ENCODE data around the gene SLC9A9. TPM values are rescaled to one million over a fixed set of nuclear protein-coding genes. Genes with fewer than 3 reads are reported as not detected.

The SLC9A9 gene
- total RNA-seq, 2 experiments from 2014 or later = 12.2 TPM

DNA sequence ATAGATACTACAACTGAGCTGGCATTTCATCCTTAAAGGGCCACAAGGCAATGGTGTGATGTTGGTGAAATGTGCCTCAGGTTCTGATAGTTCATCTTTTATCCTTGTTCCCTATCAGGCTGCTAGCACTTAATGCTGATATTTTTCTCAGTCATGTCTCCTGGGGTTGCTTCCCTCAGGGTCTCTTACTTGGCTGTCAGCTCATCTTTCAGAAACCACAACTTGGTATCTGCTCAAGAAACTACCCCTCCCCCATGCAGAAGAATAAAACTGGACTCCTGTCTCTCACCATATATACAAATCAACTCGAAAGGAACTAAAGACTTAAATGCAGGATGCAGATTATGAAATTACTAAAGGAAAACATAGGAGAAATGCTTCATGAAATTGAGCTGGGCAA, 420.6 kb downstream of the SLC9A9 start:
- no peaks in the 10 kb centered on the region for H3K36me3 ChIP-seq (ENCODE audit: insufficient read depth, low read length)
- CTCF ChIA-PET = interaction anchor here (1.0 kb wide), 1 partner anchor 29 kb away, joined by 3 read pairs; no protein-coding TSS in a partner anchor

DNA sequence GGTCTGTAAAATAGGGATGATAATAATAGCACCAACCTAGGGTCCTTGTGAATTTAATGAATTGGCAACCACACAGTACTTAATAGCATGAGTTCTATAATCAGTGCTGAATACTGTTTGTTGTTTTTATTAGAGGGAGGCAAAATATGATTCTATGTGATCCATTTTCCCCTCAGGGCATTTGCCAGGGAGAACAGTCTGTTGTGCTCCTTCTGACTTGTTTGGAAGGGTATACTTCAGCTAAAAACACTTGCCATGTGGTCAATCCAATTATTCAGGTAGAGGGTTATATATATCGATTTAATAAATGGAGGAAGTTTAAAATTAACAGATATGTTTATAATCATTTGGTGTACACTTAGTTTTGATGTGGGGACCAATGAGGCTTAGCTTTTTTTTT, 423.4 kb downstream of the SLC9A9 start:
- no peak overlapping the region for H3K4me3 Mint-ChIP-seq
- H3K9me3 Mint-ChIP-seq = no peaks in the 10 kb centered on the region
- POLR2A ChIA-PET = interaction anchor here (0.6 kb wide), 1 partner anchor 123 kb away, joined by 3 read pairs; no protein-coding TSS in a partner anchor
- TF ChIP-seq, protein P1, sequence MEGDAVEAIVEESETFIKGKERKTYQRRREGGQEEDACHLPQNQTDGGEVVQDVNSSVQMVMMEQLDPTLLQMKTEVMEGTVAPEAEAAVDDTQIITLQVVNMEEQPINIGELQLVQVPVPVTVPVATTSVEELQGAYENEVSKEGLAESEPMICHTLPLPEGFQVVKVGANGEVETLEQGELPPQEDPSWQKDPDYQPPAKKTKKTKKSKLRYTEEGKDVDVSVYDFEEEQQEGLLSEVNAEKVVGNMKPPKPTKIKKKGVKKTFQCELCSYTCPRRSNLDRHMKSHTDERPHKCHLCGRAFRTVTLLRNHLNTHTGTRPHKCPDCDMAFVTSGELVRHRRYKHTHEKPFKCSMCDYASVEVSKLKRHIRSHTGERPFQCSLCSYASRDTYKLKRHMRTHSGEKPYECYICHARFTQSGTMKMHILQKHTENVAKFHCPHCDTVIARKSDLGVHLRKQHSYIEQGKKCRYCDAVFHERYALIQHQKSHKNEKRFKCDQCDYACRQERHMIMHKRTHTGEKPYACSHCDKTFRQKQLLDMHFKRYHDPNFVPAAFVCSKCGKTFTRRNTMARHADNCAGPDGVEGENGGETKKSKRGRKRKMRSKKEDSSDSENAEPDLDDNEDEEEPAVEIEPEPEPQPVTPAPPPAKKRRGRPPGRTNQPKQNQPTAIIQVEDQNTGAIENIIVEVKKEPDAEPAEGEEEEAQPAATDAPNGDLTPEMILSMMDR (IDR thresholded peaks at IDR 0.05) = no peak
- no peaks in the 10 kb centered on the region for H3K27me3 Mint-ChIP-seq
- H3K4me1 Mint-ChIP-seq (ENCODE audit: low read depth) = no peaks in the 10 kb centered on the region
- no peaks in the 10 kb centered on the region for H3K36me3 ChIP-seq (ENCODE audit: insufficient read depth, low read length)
- ATAC-seq (ENCODE audit: poor library complexity) (no peak), DNase-seq (no peak)
- no peaks in the 10 kb centered on the region for H3K27me3 ChIP-seq (ENCODE audit: control insufficient read depth in 1 of 2, insufficient read depth in 2 of 2, low read length in 2 of 2)
- CTCF ChIA-PET = interaction anchor here (1.1 kb wide), 1 partner anchor 19 kb away, joined by 3 read pairs; no protein-coding TSS in a partner anchor
- H3K27ac ChIP-seq (ENCODE audit: low read depth in 1 of 2, low read length in 2 of 2) = no peak overlapping the region
- H3K4me3 ChIP-seq (ENCODE audit: low read length) = no peak overlapping the region
- H3K27ac Mint-ChIP-seq = no peak overlapping the region
- H3K4me1 ChIP-seq (ENCODE audit: insufficient read depth, low read length) = no peaks in the 10 kb centered on the region
- no peaks in the 10 kb centered on the region for H3K36me3 Mint-ChIP-seq (ENCODE audit: low read depth)
- intact Hi-C loops (cut with DNase I, micrococcal nuclease) = no loop called here
- H3K9me3 ChIP-seq (ENCODE audit: control insufficient read depth in 1 of 2, insufficient read depth in 1 of 2, low read length in 2 of 2) = peaks cover 0 to 4% of the 10 kb centered on the region in 2 experiments

More for the DNA sequence above, 420.6 kb downstream of the SLC9A9 start:
- intact Hi-C loops (cut with DNase I, micrococcal nuclease) = no loop called here
- Mint-ChIP-seq H3K27ac (no peak overlapping the region), H3K36me3 (ENCODE audit: low read depth) (no peaks in the 10 kb centered on the region), H3K9me3 (no peaks in the 10 kb centered on the region), H3K4me1 (ENCODE audit: low read depth) (no peaks in the 10 kb centered on the region), H3K4me3 (no peak overlapping the region), H3K27me3 (no peaks in the 10 kb centered on the region)
- POLR2A ChIA-PET = no interaction called here
- TF ChIP-seq, protein P1 (IDR thresholded peaks at IDR 0.05) = no peak
- Histone ChIP-seq H3K4me3 (ENCODE audit: low read length) (no peak overlapping the region), H3K27ac (ENCODE audit: low read depth in 1 of 2, low read length in 2 of 2) (no peak overlapping the region), H3K27me3 (ENCODE audit: control insufficient read depth in 1 of 2, insufficient read depth in 2 of 2, low read length in 2 of 2) (no peaks in the 10 kb centered on the region), H3K9me3 (ENCODE audit: control insufficient read depth in 1 of 2, insufficient read depth in 1 of 2, low read length in 2 of 2) (peaks cover 0 to 4% of the 10 kb centered on the region in 2 experiments), H3K4me1 (ENCODE audit: insufficient read depth, low read length) (no peaks in the 10 kb centered on the region)
- DNase-seq = no peak
- no peak for ATAC-seq (ENCODE audit: poor library complexity)

DNA sequence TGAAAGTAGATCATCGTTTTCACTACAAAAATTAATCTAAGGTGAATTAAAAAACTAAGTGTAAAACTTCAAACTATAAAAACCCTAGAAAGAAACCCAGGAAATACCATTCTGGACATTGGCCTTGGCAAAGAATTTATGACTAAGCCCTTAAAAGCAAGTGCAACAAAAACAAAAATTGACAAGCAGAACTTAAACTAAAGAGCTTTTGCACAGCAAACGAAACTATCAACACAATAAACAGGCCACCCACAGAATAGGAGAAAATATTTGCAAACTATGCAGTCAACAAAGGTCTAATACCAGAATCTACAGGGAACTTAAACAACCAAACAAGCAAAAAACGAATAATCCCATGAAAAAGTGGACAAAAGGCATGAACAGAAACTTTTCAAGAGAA, 426.7 kb downstream of the SLC9A9 start:
- TF ChIP-seq, protein P1 (IDR thresholded peaks at IDR 0.05) = no peak
- Histone ChIP-seq H3K27me3 (ENCODE audit: control insufficient read depth in 1 of 2, insufficient read depth in 2 of 2, low read length in 2 of 2) (no peaks in the 10 kb centered on the region), H3K36me3 (ENCODE audit: insufficient read depth, low read length) (no peaks in the 10 kb centered on the region), H3K27ac (ENCODE audit: low read depth in 1 of 2, low read length in 2 of 2) (no peak overlapping the region), H3K4me1 (ENCODE audit: insufficient read depth, low read length) (no peaks in the 10 kb centered on the region), H3K9me3 (ENCODE audit: control insufficient read depth in 1 of 2, insufficient read depth in 1 of 2, low read length in 2 of 2) (peaks cover 0 to 4% of the 10 kb centered on the region in 2 experiments), H3K4me3 (ENCODE audit: low read length) (no peak overlapping the region)
- no peak for ATAC-seq (ENCODE audit: poor library complexity)
- H3K4me1 Mint-ChIP-seq (ENCODE audit: low read depth) = no peaks in the 10 kb centered on the region
- H3K27ac Mint-ChIP-seq = no peak overlapping the region
- DNase-seq = no peak
- intact Hi-C loops (cut with DNase I, micrococcal nuclease) = no loop called here
- no peak overlapping the region for H3K4me3 Mint-ChIP-seq
- CTCF ChIA-PET = no interaction called here
- POLR2A ChIA-PET = no interaction called here
- H3K27me3 Mint-ChIP-seq = no peaks in the 10 kb centered on the region
- no peaks in the 10 kb centered on the region for H3K36me3 Mint-ChIP-seq (ENCODE audit: low read depth)
- H3K9me3 Mint-ChIP-seq = no peaks in the 10 kb centered on the region

Measured in CD4-positive, alpha-beta T cell (primary cell).